ENCODE measurements around the gene RPL36A. TPM values are rescaled to one million over a fixed set of nuclear protein-coding genes. Genes with fewer than 3 reads are reported as not detected.

Gene RPL36A
- total RNA-seq (100 to 1,000 TPM in 2 of 4 donors, 10 to 100 TPM in 2; 71.2 to 109 (median 99.8) TPM), polyA plus RNA-seq (1,005 TPM)
- long read RNA-seq, donor 1, partial matches to known transcripts: 0 of 4 reads
- long read RNA-seq, donor 1, other reads (novel, unspliced or antisense): 1 of 4 reads
- long read RNA-seq, donor 2, transcript RPL36A-203 (5 exons, 910 nt): major isoform, 54 of 57 reads
- long read RNA-seq, donor 2, partial matches to known transcripts: 3 of 57 reads
- long read RNA-seq, donor 2, other reads (novel, unspliced or antisense): 0 of 57 reads
- long read RNA-seq, donor 3, transcript RPL36A-203 (5 exons, 910 nt): major isoform, 17 of 17 reads
- long read RNA-seq, donor 3, partial matches to known transcripts: 0 of 17 reads
- long read RNA-seq, donor 3, other reads (novel, unspliced or antisense): 0 of 17 reads
- long read RNA-seq, donor 4, transcript RPL36A-203 (5 exons, 910 nt): major isoform, 36 of 36 reads
- long read RNA-seq, donor 4, partial matches to known transcripts: 0 of 36 reads
- long read RNA-seq, donor 4, other reads (novel, unspliced or antisense): 0 of 36 reads

GRCh38 chrX:101390664-101391525 lies at the start of gene RPL36A:
RPL36A (plus strand) TSS chrX:101391011; CDS start chrX:101391044, 33 bp downstream.
- under 1% methylated on average over 47 of the region's 47 CpGs for WGBS
- H3K9me3 ChIP-seq (ENCODE audit: control insufficient read depth, low read length): no peaks in the 10 kb centered on the region
- peak within 1 kb of the TSS; percentile 84 for H3K4me3 ChIP-seq (ENCODE audit: low read length)
- peak within 1 kb of the TSS; percentile 86 for H3K27ac ChIP-seq (ENCODE audit: low read length)
- H3K27me3 ChIP-seq (ENCODE audit: control insufficient read depth, insufficient read depth): no peaks in the 10 kb centered on the region
- peak; percentile 99 for ATAC-seq
- no peaks in the 10 kb centered on the region for H3K4me1 ChIP-seq (ENCODE audit: control insufficient read depth, insufficient read depth, low read length)
- DNase-seq: peak; percentile 87 to 94 (median 93)
- intact Hi-C loops (cut with DNase I): no loop called here

DNA sequence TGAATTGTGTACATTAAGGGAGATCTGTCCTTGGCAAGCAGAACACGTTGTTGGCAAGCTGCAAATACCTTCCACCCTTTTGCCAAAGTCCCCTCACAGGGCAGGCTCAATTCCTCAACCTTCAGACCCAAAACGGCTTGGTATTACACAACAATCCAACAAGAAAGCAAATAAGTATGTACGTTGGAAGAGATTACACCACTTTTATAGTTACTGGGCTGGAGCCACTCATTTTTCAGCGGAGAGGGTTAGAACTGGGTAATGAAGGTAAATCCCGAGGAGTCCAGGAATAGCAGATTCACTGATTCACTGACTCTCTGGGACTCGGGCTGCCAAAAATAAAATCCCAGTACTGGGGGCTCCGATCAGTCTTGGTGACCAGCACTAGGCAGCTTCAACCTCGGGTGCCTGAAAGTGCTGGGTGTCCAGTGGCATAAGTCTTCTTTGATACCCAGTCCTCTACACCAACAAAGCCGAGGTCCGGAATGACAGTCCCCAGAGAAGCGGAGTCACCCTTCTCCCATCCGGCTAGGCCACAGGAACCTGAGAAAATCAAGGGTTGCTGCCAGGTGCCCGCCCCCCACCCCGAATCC lies 42.9 kb upstream of the RPL36A start:
- Histone ChIP-seq H3K4me3 (ENCODE audit: low read length) (peak overlapping the region; percentile 92), H3K4me1 (ENCODE audit: control insufficient read depth, insufficient read depth, low read length) (peaks cover 2% of the 10 kb centered on the region), H3K27me3 (ENCODE audit: control insufficient read depth, insufficient read depth) (no peaks in the 10 kb centered on the region), H3K27ac (ENCODE audit: low read length) (peak overlapping the region; percentile 73), H3K9me3 (ENCODE audit: control insufficient read depth, low read length) (no peaks in the 10 kb centered on the region)
- WGBS: 2% methylated on average over 14 of the region's 14 CpGs
- intact Hi-C loops (cut with DNase I): no loop called here
- ATAC-seq: peak; percentile 13 to 31
- no peak for DNase-seq

DNA sequence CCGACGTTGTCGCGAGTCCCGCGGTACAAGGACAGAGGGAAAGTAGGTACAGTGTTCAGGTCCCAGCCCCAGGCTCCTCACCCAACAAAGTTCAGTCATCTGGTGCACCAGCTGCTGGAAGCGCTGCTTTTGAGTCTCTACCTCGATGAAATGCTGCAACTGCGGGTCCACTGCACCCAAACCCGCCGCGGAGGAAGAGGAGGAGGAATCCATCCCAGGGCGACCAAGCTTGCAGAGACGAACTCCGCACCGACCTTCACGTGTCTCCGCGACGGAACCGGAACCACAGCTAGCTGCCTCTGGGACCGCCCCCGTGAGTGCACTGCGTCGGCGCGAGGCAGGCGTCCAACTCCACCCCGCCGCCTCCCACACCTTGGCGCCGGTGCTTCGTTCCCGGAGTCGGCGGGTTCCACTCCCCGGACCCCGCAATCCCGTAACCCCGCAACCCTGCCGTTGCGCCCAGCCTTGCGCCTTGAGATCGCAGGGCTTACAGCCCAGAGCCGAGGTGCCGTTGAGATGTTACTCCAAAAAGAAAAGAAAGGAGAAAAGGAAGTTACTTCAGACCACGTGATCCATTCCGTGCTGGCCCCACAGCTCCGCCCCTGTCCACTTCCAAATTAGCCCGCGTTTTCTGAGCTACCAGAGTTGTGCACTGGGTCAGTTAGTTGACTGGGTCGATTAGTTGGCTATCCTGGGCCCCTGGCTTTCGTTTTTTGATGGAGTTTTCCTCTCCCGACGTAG lies 42.2 kb upstream of the RPL36A start, which contains the start of gene TIMM8A:
TSS of gene TIMM8A (minus strand) at position 291 of the 741 bp plus-strand sequence. CDS start at position 213, 78 bp downstream.
- Histone ChIP-seq H3K4me3 (ENCODE audit: low read length) (peak within 1 kb of the TSS; percentile 92), H3K9me3 (ENCODE audit: control insufficient read depth, low read length) (no peaks in the 10 kb centered on the region), H3K27me3 (ENCODE audit: control insufficient read depth, insufficient read depth) (no peaks in the 10 kb centered on the region), H3K27ac (ENCODE audit: low read length) (peak within 1 kb of the TSS; percentile 99), H3K4me1 (ENCODE audit: control insufficient read depth, insufficient read depth, low read length) (peaks cover 2% of the 10 kb centered on the region)
- ATAC-seq (peak; percentile 99 to 100), DNase-seq (peak; percentile 82 to 91 (median 90))
- under 1% methylated on average over 55 of the region's 55 CpGs for WGBS
- intact Hi-C loops (cut with DNase I): no loop called here

GRCh38 chrX:101349193-101349562 lies 41.6 kb upstream of the RPL36A start:
- Histone ChIP-seq H3K27me3 (ENCODE audit: control insufficient read depth, insufficient read depth) (no peaks in the 10 kb centered on the region), H3K27ac (ENCODE audit: low read length) (no peak overlapping the region), H3K9me3 (ENCODE audit: control insufficient read depth, low read length) (no peaks in the 10 kb centered on the region), H3K4me3 (ENCODE audit: low read length) (peak overlapping the region; percentile 92), H3K4me1 (ENCODE audit: control insufficient read depth, insufficient read depth, low read length) (peaks cover 2% of the 10 kb centered on the region)
- ATAC-seq (no peak), DNase-seq (no peak)
- intact Hi-C loops (cut with DNase I): no loop called here
- WGBS: 26% methylated on average over 4 of the region's 4 CpGs

DNA sequence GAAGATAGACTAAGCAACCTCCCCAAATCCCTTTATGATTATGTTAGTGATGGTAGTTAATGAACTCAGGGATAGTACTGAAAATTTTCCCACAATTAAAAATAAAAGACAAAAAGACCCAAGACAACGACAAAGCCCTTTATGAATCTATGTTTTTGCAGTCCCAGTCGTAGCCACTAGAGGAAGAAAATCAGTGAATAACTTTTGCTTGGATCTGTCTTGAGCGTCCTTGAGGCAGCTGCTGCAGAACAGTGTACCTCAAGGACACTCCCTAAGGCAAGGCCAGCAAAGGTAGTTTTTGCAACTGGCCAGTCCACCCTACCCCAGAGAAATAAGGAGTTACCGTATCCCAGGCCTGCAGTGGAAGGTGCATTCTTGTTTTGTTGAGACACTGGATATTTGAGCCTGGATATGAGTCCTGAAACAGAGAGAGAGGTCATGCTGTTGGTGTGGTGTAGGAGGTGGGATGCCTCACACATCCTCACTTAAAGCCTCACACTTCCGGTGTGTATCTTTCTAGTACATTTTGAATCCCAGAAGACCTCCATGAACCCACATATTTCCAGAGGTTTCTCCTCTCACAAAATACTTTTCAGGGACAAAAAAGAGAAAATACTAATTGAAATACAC lies 33.5 kb upstream of the RPL36A start:
- DNase-seq (no peak), ATAC-seq (no peak)
- Histone ChIP-seq H3K9me3 (ENCODE audit: control insufficient read depth, low read length) (no peaks in the 10 kb centered on the region), H3K4me1 (ENCODE audit: control insufficient read depth, insufficient read depth, low read length) (no peaks in the 10 kb centered on the region), H3K27ac (ENCODE audit: low read length) (no peak overlapping the region), H3K27me3 (ENCODE audit: control insufficient read depth, insufficient read depth) (no peaks in the 10 kb centered on the region), H3K4me3 (ENCODE audit: low read length) (no peak overlapping the region)
- intact Hi-C loops (cut with DNase I): no loop called here
- WGBS: 45% methylated on average over 5 of the region's 5 CpGs

GRCh38 chrX:101359966-101360365 lies 30.8 kb upstream of the RPL36A start:
- WGBS: 28% methylated on average over 1 of the region's 1 CpG
- intact Hi-C loops (cut with DNase I): no loop called here
- Histone ChIP-seq H3K27me3 (ENCODE audit: control insufficient read depth, insufficient read depth) (no peaks in the 10 kb centered on the region), H3K4me1 (ENCODE audit: control insufficient read depth, insufficient read depth, low read length) (no peaks in the 10 kb centered on the region), H3K4me3 (ENCODE audit: low read length) (no peak overlapping the region), H3K9me3 (ENCODE audit: control insufficient read depth, low read length) (no peaks in the 10 kb centered on the region), H3K27ac (ENCODE audit: low read length) (no peak overlapping the region)
- no peak for DNase-seq
- ATAC-seq: no peak

DNA sequence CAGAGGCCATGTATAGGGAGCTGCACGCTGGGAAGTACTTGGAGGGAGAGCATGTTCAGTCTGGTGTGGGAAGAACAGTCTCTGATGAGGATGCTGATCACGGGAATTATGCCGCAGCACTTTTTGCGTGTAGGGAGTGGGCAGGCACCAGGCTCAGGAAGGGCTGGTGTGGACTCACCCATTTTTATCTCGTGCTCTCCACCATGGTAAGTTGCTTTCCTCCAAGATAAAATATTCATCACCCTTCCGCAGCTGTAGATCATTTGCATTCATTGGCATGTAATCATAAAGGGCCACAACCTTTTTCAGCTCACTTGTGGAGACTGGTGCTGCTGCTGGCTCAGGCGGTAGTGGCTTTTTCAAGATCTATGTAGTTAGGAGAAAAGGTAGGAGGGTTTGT lies 30.4 kb upstream of the RPL36A start:
- intact Hi-C loops (cut with DNase I): no loop called here
- Histone ChIP-seq H3K4me3 (ENCODE audit: low read length) (no peak overlapping the region), H3K27ac (ENCODE audit: low read length) (no peak overlapping the region), H3K9me3 (ENCODE audit: control insufficient read depth, low read length) (no peaks in the 10 kb centered on the region), H3K27me3 (ENCODE audit: control insufficient read depth, insufficient read depth) (no peaks in the 10 kb centered on the region), H3K4me1 (ENCODE audit: control insufficient read depth, insufficient read depth, low read length) (no peaks in the 10 kb centered on the region)
- DNase-seq (no peak), ATAC-seq (peak in 1 of 2 donors; percentile 53)
- 34% methylated on average over 7 of the region's 7 CpGs for WGBS

DNA sequence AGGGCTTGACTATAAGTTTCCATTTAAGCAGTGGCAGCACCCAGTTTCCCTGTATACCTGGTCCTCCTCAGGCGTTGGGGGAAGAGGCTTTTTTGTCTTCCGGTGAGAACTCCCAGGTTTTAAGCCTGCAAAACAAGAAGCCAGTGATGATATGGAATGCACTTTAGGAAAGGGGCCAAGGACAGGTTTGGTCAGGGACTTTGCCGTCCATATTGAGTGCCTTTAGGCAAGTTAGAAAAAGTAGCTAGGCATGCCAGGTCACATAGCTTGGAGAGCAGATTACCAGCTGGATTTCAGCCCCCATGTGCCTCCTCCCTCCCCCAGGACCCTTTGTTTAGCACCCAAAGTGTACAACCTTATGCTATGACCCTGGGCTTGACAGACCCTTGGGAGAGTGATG lies 28.7 kb upstream of the RPL36A start:
- WGBS: 80% methylated on average over 3 of the region's 3 CpGs
- intact Hi-C loops (cut with DNase I): no loop called here
- no peak overlapping the region for H3K4me3 ChIP-seq (ENCODE audit: low read length)
- no peaks in the 10 kb centered on the region for H3K27me3 ChIP-seq (ENCODE audit: control insufficient read depth, insufficient read depth)
- ATAC-seq: no peak
- H3K27ac ChIP-seq (ENCODE audit: low read length): no peak overlapping the region
- no peak for DNase-seq
- H3K9me3 ChIP-seq (ENCODE audit: control insufficient read depth, low read length): no peaks in the 10 kb centered on the region
- H3K4me1 ChIP-seq (ENCODE audit: control insufficient read depth, insufficient read depth, low read length): no peaks in the 10 kb centered on the region

DNA sequence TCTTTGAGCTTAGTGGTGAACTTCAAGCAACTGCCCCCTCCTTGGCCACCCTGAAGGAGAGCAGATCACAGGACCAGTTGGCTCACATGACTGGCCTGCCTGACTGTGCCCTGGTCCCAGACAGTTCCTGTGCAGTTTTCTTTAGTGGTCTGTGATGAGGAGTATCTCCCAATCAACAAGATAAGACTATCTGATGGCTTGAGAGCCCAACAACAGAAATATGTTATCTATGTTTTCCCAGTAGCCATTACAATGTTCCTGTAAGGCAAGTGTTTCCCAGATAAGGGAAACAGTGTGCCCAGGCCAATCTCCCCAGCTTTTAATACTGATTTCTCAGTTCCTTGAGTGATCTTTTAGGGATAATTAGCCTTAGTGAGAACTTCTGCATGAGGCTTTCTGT lies 28.1 kb upstream of the RPL36A start:
- Histone ChIP-seq H3K27me3 (ENCODE audit: control insufficient read depth, insufficient read depth) (no peaks in the 10 kb centered on the region), H3K9me3 (ENCODE audit: control insufficient read depth, low read length) (no peaks in the 10 kb centered on the region), H3K4me1 (ENCODE audit: control insufficient read depth, insufficient read depth, low read length) (no peaks in the 10 kb centered on the region), H3K27ac (ENCODE audit: low read length) (no peak overlapping the region), H3K4me3 (ENCODE audit: low read length) (no peak overlapping the region)
- ATAC-seq: no peak
- intact Hi-C loops (cut with DNase I): no loop called here
- DNase-seq: no peak

- DNase-seq (no peak), ATAC-seq (no peak)
- no peaks in the 10 kb centered on the region for H3K4me1 ChIP-seq (ENCODE audit: control insufficient read depth, insufficient read depth, low read length)
- WGBS: 90% methylated on average over 1 of the region's 1 CpG
- no peak overlapping the region for H3K27ac ChIP-seq (ENCODE audit: low read length)
- no peaks in the 10 kb centered on the region for H3K9me3 ChIP-seq (ENCODE audit: control insufficient read depth, low read length)
- no peaks in the 10 kb centered on the region for H3K27me3 ChIP-seq (ENCODE audit: control insufficient read depth, insufficient read depth)
- intact Hi-C loops (cut with DNase I): no loop called here
- no peak overlapping the region for H3K4me3 ChIP-seq (ENCODE audit: low read length)
Observed at GRCh38 chrX:101365301-101365795, 25.5 kb upstream of the RPL36A start.

Data from right cardiac atrium (tissue), 5 donors.